Lung (tissue), 12 donors: ENCODE data around the gene NME5. TPM values are rescaled to one million over a fixed set of nuclear protein-coding genes. Genes with fewer than 3 reads are reported as not detected.
A peak's percentile ranks its signal among the peaks of the same experiment; 100 is the strongest.

Source experiments
- ATAC-seq: fragments of 200-7000 bp; cut with Tn5 transposase; one replicate; pipeline ENCODE4 v1.9.1; 2020; ENCODE audit warnings: moderate number of reproducible peaks; ENCODE audit not compliant: insufficient read depth, low FRiP score
- DNase-seq, 3 donors: peaks; one replicate each; pipeline ENCODE4 v3.0.0-alpha.2; 2013 to 2017
- H3K27ac ChIP-seq, 2 donors: one replicate each; pipeline ENCODE4 v1.5.1; 2013; ENCODE audit warnings: mild to moderate bottlenecking in 2 of 2, moderate library complexity in 2 of 2, control low read depth in 1 of 2, inconsistent platforms in 1 of 2, low read depth in 1 of 2, low read length in 1 of 2
- H3K27me3 ChIP-seq, 3 donors: one replicate each; pipeline ENCODE4 v1.5.1; 2013; ENCODE audit warnings: low read length in 2 of 3; ENCODE audit not compliant: control insufficient read depth in 3 of 3, insufficient read depth in 3 of 3
- H3K36me3 ChIP-seq, 4 donors: one replicate each; pipeline ENCODE4 v1.5.1; 2013; ENCODE audit warnings: low read length in 4 of 4, mild to moderate bottlenecking in 1 of 4, moderate library complexity in 1 of 4; ENCODE audit not compliant: control insufficient read depth in 4 of 4, insufficient read depth in 4 of 4
- H3K4me1 ChIP-seq, 5 donors: one replicate each; pipeline ENCODE4 v1.5.1; 2013; ENCODE audit warnings: low read length in 5 of 5, mild to moderate bottlenecking in 2 of 5, moderate library complexity in 1 of 5; ENCODE audit not compliant: control insufficient read depth in 5 of 5, insufficient read depth in 5 of 5
- H3K4me3 ChIP-seq: one replicate; pipeline ENCODE4 v1.5.1; 2013; ENCODE audit warnings: mild to moderate bottlenecking, control low read depth, moderate library complexity
- H3K9ac ChIP-seq, 2 donors: one replicate each; pipeline ENCODE4 v1.5.1; 2013; ENCODE audit warnings: low read length in 2 of 2, control low read depth in 1 of 2; ENCODE audit not compliant: insufficient read depth in 1 of 2
- H3K9me3 ChIP-seq, 4 donors: one replicate each; pipeline ENCODE4 v1.5.1; 2013; ENCODE audit warnings: low read length in 3 of 4, mild to moderate bottlenecking in 1 of 4, moderate library complexity in 1 of 4; ENCODE audit not compliant: control insufficient read depth in 4 of 4, insufficient read depth in 3 of 4
- CTCF ChIP-seq: IDR thresholded peaks from 2 replicates; pipeline ENCODE4 v1.5.1; 2012; ENCODE audit warnings: mild to moderate bottlenecking; ENCODE audit errors: control extremely low read depth, extremely low read depth
- WGBS, 2 donors: extraction: QIAGEN DNeasy Blood & Tissue Kit; methylation state at CpG; one replicate each; pipeline ENCODE4 v1.1.7; 2013; 5-methylcytosine and 5-hydroxymethylcytosine counted together
- polyA plus RNA-seq, 2 donors: library from polyadenylated mRNA; stranded (reverse); fragments of 200-250 nt; gene quantifications; one replicate each; pipeline ENCODE4 v1.2.1, GENCODE V29; 2013
- total RNA-seq, 2 donors: library from RNA; depleted of rRNA in 1 of 2; stranded (reverse); fragments of >200 nt in 1 of 2; gene quantifications; one replicate each; pipeline ENCODE4 v1.2.1, GENCODE V29; 2014 to 2021
- donor health status: control.
- donor health status: control.
- donor health status: Bipolar disorder and iron deficiency.
- donor health status: healthy.
- donor health status: DM: yes; HTN: yes; CAD: no.

NME5 gene
- total and polyA plus RNA-seq, 4 donors = 9.6 to 15.8 (median 12.9) TPM

GRCh38 chr5:138179277-138179857 lies 40.1 kb upstream of the NME5 start:
- H3K4me3 ChIP-seq = no peak overlapping the region
- no peak for DNase-seq
- no peak for TF ChIP-seq CTCF
- no peak for ATAC-seq
- H3K27ac ChIP-seq = no peak overlapping the region
- peaks cover 9 to 49% (median 23%) of the 10 kb centered on the region in 4 donors for H3K36me3 ChIP-seq
- H3K9me3 ChIP-seq = no peaks in the 10 kb centered on the region
- WGBS, 2 donors = 2% methylated on average over 23 of the region's 23 CpGs
- peaks cover 0 to 25% (median 3%) of the 10 kb centered on the region in 5 donors for H3K4me1 ChIP-seq
- H3K27me3 ChIP-seq = no peaks in the 10 kb centered on the region
- peak overlapping the region; percentile 44 to 50 for H3K9ac ChIP-seq

- peaks cover 13 to 50% (median 20%) of the 10 kb centered on the region in 4 donors for H3K36me3 ChIP-seq
- H3K9me3 ChIP-seq = no peaks in the 10 kb centered on the region
- H3K9ac ChIP-seq = peak within 1 kb of the TSS; percentile 63 to 92
- WGBS, 2 donors = 0 to 1% methylated on average over 41 of the region's 41 CpGs
- no peaks in the 10 kb centered on the region for H3K27me3 ChIP-seq
- peak within 1 kb of the TSS; percentile 78 to 87 for H3K27ac ChIP-seq
- H3K4me3 ChIP-seq = peak within 1 kb of the TSS; percentile 95
- peaks cover 0 to 25% (median 3%) of the 10 kb centered on the region in 5 donors for H3K4me1 ChIP-seq
- no peak for TF ChIP-seq CTCF
- ATAC-seq (peak; percentile 97), DNase-seq (peak; percentile 96 to 98 (median 98))
Measured at GRCh38 chr5:138178516-138179276, 39.5 kb upstream of the NME5 start, which contains the start of the genes BRD8 and KIF20A. TSS of gene BRD8 (minus strand) at chr5:138178630. CDS start at chr5:138178614, 16 bp downstream. TSS of gene KIF20A (plus strand) at chr5:138179112. CDS start at chr5:138179681, 569 bp downstream.

DNA sequence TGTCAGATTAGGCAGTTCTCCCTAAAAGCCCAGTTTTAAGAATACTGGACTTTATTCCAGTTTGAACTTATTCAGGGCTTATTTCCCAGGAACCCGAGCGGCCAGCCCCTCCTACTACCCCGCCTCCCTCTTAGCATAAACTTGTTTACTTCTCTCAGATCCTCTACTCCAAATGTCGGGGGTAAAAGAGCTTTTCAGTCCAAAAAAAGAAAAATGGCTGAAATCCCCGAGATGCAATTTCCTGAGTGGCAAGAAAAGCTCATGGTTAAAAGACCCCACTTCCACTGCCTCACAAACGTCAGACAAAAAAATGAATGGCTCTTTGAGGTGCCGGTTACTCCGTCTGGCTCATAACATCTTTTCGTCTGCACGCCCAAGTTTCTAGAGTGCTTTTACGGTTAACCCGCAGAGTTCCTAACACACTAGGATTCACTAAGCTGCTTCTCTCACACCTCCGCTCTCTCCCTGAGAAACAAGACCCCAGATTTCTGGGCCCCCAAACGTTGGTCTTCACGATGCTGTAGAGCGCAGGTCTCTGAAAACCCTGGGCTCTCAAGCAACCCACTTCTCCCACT lies 38.8 kb upstream of the NME5 start:
- no peak for TF ChIP-seq CTCF
- Histone ChIP-seq H3K4me3 (peak overlapping the region; percentile 95), H3K4me1 (peaks cover 0 to 25% (median 3%) of the 10 kb centered on the region in 5 donors), H3K9ac (peak overlapping the region; percentile 63 to 92), H3K36me3 (peaks cover 14 to 47% (median 23%) of the 10 kb centered on the region in 4 donors), H3K27ac (peak overlapping the region; percentile 78 to 87), H3K9me3 (no peaks in the 10 kb centered on the region), H3K27me3 (no peaks in the 10 kb centered on the region)
- no peak for ATAC-seq
- WGBS, 2 donors = 0% methylated on average over 16 of the region's 16 CpGs
- DNase-seq = peak; percentile 24 to 71 (median 61)
